ENCODE results near the gene GIPR. TPM values are rescaled to one million over a fixed set of nuclear protein-coding genes. Genes with fewer than 3 reads are reported as not detected.

The GIPR gene
- total RNA-seq, 1 experiment from 2014 or later: 0.45 TPM

GRCh38 chr19:45655073-45655472 lies 12.9 kb upstream of the GIPR start:
- no TSS peak for BruUV-seq (replicated peaks)
- Histone ChIP-seq H3K9me3 (ENCODE audit: low read depth, low read length, poor library complexity, severe bottlenecking) (no peaks in the 10 kb centered on the region), H3K27me3 (replicated peaks; ENCODE audit: insufficient read depth, low read depth, low read length, poor library complexity) (no peaks in the 10 kb centered on the region), H3K27ac (ENCODE audit: low read depth, low read length, poor library complexity, severe bottlenecking) (no peak overlapping the region), H3K4me1 (ENCODE audit: insufficient read depth, low read length, poor library complexity, severe bottlenecking) (peaks cover 5% of the 10 kb centered on the region), H3K36me3 (ENCODE audit: insufficient read depth, low read length, poor library complexity, severe bottlenecking) (no peaks in the 10 kb centered on the region), H3K4me3 (ENCODE audit: low read depth, low read length, poor library complexity, severe bottlenecking) (no peak overlapping the region)
- ChIA-PET CTCF (no interaction called here), POLR2A (ENCODE audit: low non-redundant PET) (no interaction called here)
- intact Hi-C loops (cut with micrococcal nuclease; ENCODE audit: unreplicated experiment): no loop called here
- TF ChIP-seq EZH2 (IDR thresholded peaks at IDR 0.05; ENCODE audit: borderline replicate concordance, low read depth, low read length, poor library complexity, severe bottlenecking): no peak
- TF ChIP-seq CTCF (conservative IDR thresholded peaks at IDR 0.05; ENCODE audit: low read depth, low read length): no peak
- no peak for DNase-seq (ENCODE audit: low spot score)

- no TSS peak for BruUV-seq (replicated peaks)
- Histone ChIP-seq H3K9me3 (ENCODE audit: low read depth, low read length, poor library complexity, severe bottlenecking) (no peaks in the 10 kb centered on the region), H3K27ac (ENCODE audit: low read depth, low read length, poor library complexity, severe bottlenecking) (no peak overlapping the region), H3K4me1 (ENCODE audit: insufficient read depth, low read length, poor library complexity, severe bottlenecking) (peaks cover 5% of the 10 kb centered on the region), H3K4me3 (ENCODE audit: low read depth, low read length, poor library complexity, severe bottlenecking) (no peak overlapping the region), H3K27me3 (replicated peaks; ENCODE audit: insufficient read depth, low read depth, low read length, poor library complexity) (no peaks in the 10 kb centered on the region), H3K36me3 (ENCODE audit: insufficient read depth, low read length, poor library complexity, severe bottlenecking) (no peaks in the 10 kb centered on the region)
- ChIA-PET CTCF (no interaction called here), POLR2A (ENCODE audit: low non-redundant PET) (interaction anchor here (0.7 kb wide), 1 partner anchor 259 kb away, joined by 18 read pairs; no protein-coding TSS in a partner anchor)
- DNase-seq (ENCODE audit: low spot score): no peak
- TF ChIP-seq CTCF (conservative IDR thresholded peaks at IDR 0.05; ENCODE audit: low read depth, low read length) (no peak), EZH2 (IDR thresholded peaks at IDR 0.05; ENCODE audit: borderline replicate concordance, low read depth, low read length, poor library complexity, severe bottlenecking) (no peak)
- intact Hi-C loops (cut with micrococcal nuclease; ENCODE audit: unreplicated experiment): no loop called here
These were observed 10.4 kb upstream of the GIPR start for GRCh38 chr19:45657520-45658167.

- ChIA-PET POLR2A (ENCODE audit: low non-redundant PET) (no interaction called here), CTCF (no interaction called here)
- TF ChIP-seq CTCF (conservative IDR thresholded peaks at IDR 0.05; ENCODE audit: low read depth, low read length) (no peak), EZH2 (IDR thresholded peaks at IDR 0.05; ENCODE audit: borderline replicate concordance, low read depth, low read length, poor library complexity, severe bottlenecking) (no peak)
- Histone ChIP-seq H3K4me3 (ENCODE audit: low read depth, low read length, poor library complexity, severe bottlenecking) (no peak overlapping the region), H3K4me1 (ENCODE audit: insufficient read depth, low read length, poor library complexity, severe bottlenecking) (no peaks in the 10 kb centered on the region), H3K36me3 (ENCODE audit: insufficient read depth, low read length, poor library complexity, severe bottlenecking) (no peaks in the 10 kb centered on the region), H3K9me3 (ENCODE audit: low read depth, low read length, poor library complexity, severe bottlenecking) (no peaks in the 10 kb centered on the region), H3K27me3 (replicated peaks; ENCODE audit: insufficient read depth, low read depth, low read length, poor library complexity) (no peaks in the 10 kb centered on the region), H3K27ac (ENCODE audit: low read depth, low read length, poor library complexity, severe bottlenecking) (no peak overlapping the region)
- intact Hi-C loops (cut with micrococcal nuclease; ENCODE audit: unreplicated experiment): no loop called here
- no peak for DNase-seq (ENCODE audit: low spot score)
- no TSS peak for BruUV-seq (replicated peaks)
These were observed 8.8 kb upstream of the GIPR start for GRCh38 chr19:45659096-45659729.

Measured in A673 (cell line).